OCI-LY7 (cell line): Measurements from ENCODE around the gene MAZ. TPM values are rescaled to one million over a fixed set of nuclear protein-coding genes. Genes with fewer than 3 reads are reported as not detected.
A peak's percentile ranks its signal among the peaks of the same experiment; 100 is the strongest.
"Not testable (repeated sequence)": the region's sequence is repeated elsewhere in the genome, so short reads cannot be mapped to it uniquely, and the experiment has no call there.

ENCODE experiments used
- BruUV-seq: library from RNA; stranded (reverse); fragments of 400-500 nt; replicated peaks from 2 replicates; lab custom pipeline; 2021; lab: Mats Ljungman, UMichigan
- CTCF ChIA-PET: fragments of 300-600 bp; sonication (Branson Sonifier 250); formaldehyde crosslinking; loops from one replicate; lab custom pipeline; 2022; ENCODE audit warnings: antibody characterized with exemption; ENCODE audit not compliant: unreplicated experiment; lab: Charles Lee
- POLR2A ChIA-PET: fragments of 300-600 bp; sonication (Branson Sonifier 250); formaldehyde crosslinking; loops from one replicate; lab custom pipeline; 2022; ENCODE audit warnings: antibody characterized with exemption; lab: Charles Lee
- DNase-seq: peaks from one replicate; pipeline ENCODE4 v3.0.0-alpha.2; 2015; ENCODE audit warnings: low spot score
- H2AFZ ChIP-seq: fragments of 200-600 bp; sonication (generic), shearing (Covaris generic); 2 replicates; pipeline ENCODE4 v1.6.1; 2014; ENCODE audit warnings: mild to moderate bottlenecking, antibody characterized with exemption, low read length, moderate library complexity
- H3K27ac ChIP-seq: fragments of 200-600 bp; sonication (generic); 2 replicates; pipeline ENCODE4 v1.5.1; 2014; ENCODE audit warnings: mixed run types, low read depth, mild to moderate bottlenecking, moderate library complexity, low read length, inconsistent platforms; ENCODE audit not compliant: poor library complexity, severe bottlenecking
- H3K36me3 ChIP-seq: fragments of 200-600 bp; sonication (generic); 2 replicates; pipeline ENCODE4 v1.6.1; 2014; ENCODE audit warnings: mild to moderate bottlenecking, antibody characterized with exemption, low read length, moderate library complexity, mixed read lengths; ENCODE audit not compliant: insufficient read depth
- H3K4me1 ChIP-seq: fragments of 200-600 bp; sonication (generic); 2 replicates; pipeline ENCODE4 v1.5.1; 2014; ENCODE audit warnings: mild to moderate bottlenecking, low read length; ENCODE audit not compliant: insufficient read depth, poor library complexity, severe bottlenecking
- H3K4me2 ChIP-seq: fragments of 200-600 bp; sonication (generic); 2 replicates; pipeline ENCODE4 v1.6.1; 2014; ENCODE audit warnings: mild to moderate bottlenecking, low read length
- H3K4me3 ChIP-seq: fragments of 200-600 bp; sonication (generic); 2 replicates; pipeline ENCODE4 v1.5.1; 2014; ENCODE audit warnings: mild to moderate bottlenecking, low read depth, low read length; ENCODE audit not compliant: poor library complexity, severe bottlenecking
- H3K79me2 ChIP-seq: fragments of 200-600 bp; sonication (generic); 2 replicates; pipeline ENCODE4 v1.6.1; 2016; ENCODE audit warnings: low read depth, mild to moderate bottlenecking, low read length, moderate library complexity, mixed read lengths; ENCODE audit not compliant: insufficient read depth
- H3K9me2 ChIP-seq: fragments of 200-600 bp; sonication (generic); 2 replicates; pipeline ENCODE4 v1.6.1; 2016; ENCODE audit warnings: mild to moderate bottlenecking, low read length, mixed read lengths; ENCODE audit not compliant: insufficient read depth
- H3K9me3 ChIP-seq: fragments of 200-600 bp; sonication (generic); 2 replicates; pipeline ENCODE4 v1.6.1; 2014; ENCODE audit warnings: mild to moderate bottlenecking, mixed run types, low read length, mixed read lengths
- H4K20me1 ChIP-seq: fragments of 200-600 bp; sonication (generic); 2 replicates; pipeline ENCODE4 v1.6.1; 2014; ENCODE audit warnings: mild to moderate bottlenecking, antibody characterized with exemption, low read length, moderate library complexity, mixed read lengths; ENCODE audit not compliant: insufficient read depth
- CTCF ChIP-seq: fragments of 200-600 bp; sonication (generic); conservative IDR thresholded peaks from 2 replicates; pipeline ENCODE4 v1.5.1; 2014; ENCODE audit warnings: mild to moderate bottlenecking, antibody characterized with exemption, low read length, moderate library complexity, mixed read lengths
- EZH2phosphoT487 ChIP-seq: fragments of 200-600 bp; sonication (generic); IDR thresholded peaks from 2 replicates; pipeline ENCODE4 v1.6.1; 2018; ENCODE audit warnings: low read depth, borderline replicate concordance, mild to moderate bottlenecking, mixed run types, antibody characterized with exemption, low read length, moderate library complexity, mixed read lengths
- intact Hi-C: fragments of 100-400 bp; cut with micrococcal nuclease; formaldehyde crosslinking; loops from one replicate; pipeline ENCODE4 v1.10.0; 2022; ENCODE audit not compliant: unreplicated experiment
- total RNA-seq, 2 experiments: library from RNA; depleted of rRNA in 1 of 2; stranded (reverse); fragments of >200 nt in 1 of 2; shearing (Covaris generic) in 1 of 2; gene quantifications; 2 replicates each; pipeline ENCODE4 v1.2.3, GENCODE V29; 2014 to 2022

Gene MAZ
- total RNA-seq, 2 experiments from 2014 or later = 471 to 484 TPM

- H3K9me2 ChIP-seq = no peaks in the 10 kb centered on the region
- no peak for DNase-seq
- intact Hi-C loops = no loop called here
- H3K9me3 ChIP-seq = no peaks in the 10 kb centered on the region
- H3K36me3 ChIP-seq = no peaks in the 10 kb centered on the region
- no peak overlapping the region for H3K27ac ChIP-seq
- BruUV-seq = no TSS peak
- no peak overlapping the region for H2AFZ ChIP-seq
- H3K4me2 ChIP-seq = no peak overlapping the region
- H4K20me1 ChIP-seq = no peaks in the 10 kb centered on the region
- TF ChIP-seq EZH2phosphoT487 (no peak), CTCF (no peak)
- H3K4me1 ChIP-seq = no peaks in the 10 kb centered on the region
- no peaks in the 10 kb centered on the region for H3K79me2 ChIP-seq
- ChIA-PET CTCF (interaction anchor here (0.6 kb wide), 1 partner anchor 30 kb away, joined by 3 read pairs; no protein-coding TSS in a partner anchor), POLR2A (no interaction called here)
- H3K4me3 ChIP-seq = no peak overlapping the region
These were observed 22.2 kb upstream of the MAZ start for GRCh38 chr16:29784157-29784556.

- H4K20me1 ChIP-seq = no peaks in the 10 kb centered on the region
- TF ChIP-seq EZH2phosphoT487 (no peak), CTCF (peak; percentile 75)
- intact Hi-C loops = no loop called here
- DNase-seq = peak; percentile 14
- no peak overlapping the region for H3K27ac ChIP-seq
- peaks cover 6% of the 10 kb centered on the region for H3K4me1 ChIP-seq
- H3K9me2 ChIP-seq = no peaks in the 10 kb centered on the region
- POLR2A ChIA-PET = no interaction called here
- no TSS peak for BruUV-seq
- peak overlapping the region; percentile 21; the same call in 1 of the 2 replicates for H3K4me2 ChIP-seq
- H3K36me3 ChIP-seq = no peaks in the 10 kb centered on the region
- no peak overlapping the region for H3K4me3 ChIP-seq
- no peak overlapping the region; the same call in 1 of the 2 replicates for H2AFZ ChIP-seq
- CTCF ChIA-PET = interaction anchor here (0.6 kb wide), 2 partner anchors 11 to 31 kb away, joined by 3 read pairs; no protein-coding TSS in a partner anchor
- H3K79me2 ChIP-seq = no peaks in the 10 kb centered on the region
- H3K9me3 ChIP-seq = no peaks in the 10 kb centered on the region
These were observed 21.3 kb upstream of the MAZ start for GRCh38 chr16:29784901-29785500.

GRCh38 chr16:29787155-29787554 is 19.2 kb upstream of the MAZ start:
- Histone ChIP-seq H3K36me3 (peaks cover 13% of the 10 kb centered on the region; the same call in 1 of the 2 replicates), H3K79me2 (peaks cover 16% of the 10 kb centered on the region), H3K4me1 (peaks cover 11% of the 10 kb centered on the region)
- H3K9me2 ChIP-seq, CTCF ChIA-PET, H3K4me3 ChIP-seq, H3K27ac ChIP-seq, H3K9me3 ChIP-seq, DNase-seq, H3K4me2 ChIP-seq, intact Hi-C loops, H2AFZ ChIP-seq, POLR2A ChIA-PET, H4K20me1 ChIP-seq, BruUV-seq: not testable (repeated sequence)
